ENCODE measurements around the gene CR2.
A peak's percentile ranks its signal among the peaks of the same experiment; 100 is the strongest.

DNA sequence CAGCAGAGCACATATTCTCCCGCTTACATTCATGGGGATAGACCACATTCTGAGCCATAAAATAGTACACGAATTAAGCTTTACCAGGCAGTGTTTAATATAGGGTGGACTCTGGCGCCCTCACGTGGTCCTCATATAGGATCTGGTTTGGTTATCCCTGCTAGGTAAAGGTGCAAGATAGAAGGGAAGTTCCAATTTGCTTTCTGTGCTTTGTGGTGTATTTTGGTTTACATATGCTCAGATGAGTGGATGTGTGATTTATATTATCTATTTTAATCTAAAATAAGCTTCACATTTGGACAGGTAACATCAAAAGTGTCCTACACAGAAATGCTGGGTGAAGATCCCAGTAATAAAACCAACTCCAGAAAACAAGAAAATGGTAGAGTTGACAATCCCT lies 45.4 kb downstream of the CR2 start:
- no peak for TF ChIP-seq EZH2 (IDR thresholded peaks at IDR 0.05; ENCODE audit: low read length)
- TF ChIP-seq, protein P1, sequence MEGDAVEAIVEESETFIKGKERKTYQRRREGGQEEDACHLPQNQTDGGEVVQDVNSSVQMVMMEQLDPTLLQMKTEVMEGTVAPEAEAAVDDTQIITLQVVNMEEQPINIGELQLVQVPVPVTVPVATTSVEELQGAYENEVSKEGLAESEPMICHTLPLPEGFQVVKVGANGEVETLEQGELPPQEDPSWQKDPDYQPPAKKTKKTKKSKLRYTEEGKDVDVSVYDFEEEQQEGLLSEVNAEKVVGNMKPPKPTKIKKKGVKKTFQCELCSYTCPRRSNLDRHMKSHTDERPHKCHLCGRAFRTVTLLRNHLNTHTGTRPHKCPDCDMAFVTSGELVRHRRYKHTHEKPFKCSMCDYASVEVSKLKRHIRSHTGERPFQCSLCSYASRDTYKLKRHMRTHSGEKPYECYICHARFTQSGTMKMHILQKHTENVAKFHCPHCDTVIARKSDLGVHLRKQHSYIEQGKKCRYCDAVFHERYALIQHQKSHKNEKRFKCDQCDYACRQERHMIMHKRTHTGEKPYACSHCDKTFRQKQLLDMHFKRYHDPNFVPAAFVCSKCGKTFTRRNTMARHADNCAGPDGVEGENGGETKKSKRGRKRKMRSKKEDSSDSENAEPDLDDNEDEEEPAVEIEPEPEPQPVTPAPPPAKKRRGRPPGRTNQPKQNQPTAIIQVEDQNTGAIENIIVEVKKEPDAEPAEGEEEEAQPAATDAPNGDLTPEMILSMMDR (optimal IDR thresholded peaks at IDR 0.05 in 1 of 3, IDR thresholded peaks at IDR 0.05 in 1 of 3, conservative IDR thresholded peaks at IDR 0.05 in 1 of 3; ENCODE audit: extremely low read depth in 1 of 3, insufficient read depth in 2 of 3, low read length in 3 of 3): peak; percentile 73 to 80 (median 77)

Data from keratinocyte (primary cell).